Ascending aorta (tissue), 2 donors: ENCODE results near the gene NPNT. TPM values are rescaled to one million over a fixed set of nuclear protein-coding genes. Genes with fewer than 3 reads are reported as not detected.

Experiments
- DNase-seq, 2 donors: peaks; one replicate each; pipeline ENCODE4 v3.0.0-alpha.2; 2019; ENCODE audit warnings: low spot score in 2 of 2
- H3K27ac ChIP-seq, 2 donors: fragments of 200-600 bp; sonication (generic); one replicate each; pipeline ENCODE4 v1.5.1; 2016 to 2017; ENCODE audit warnings: mild to moderate bottlenecking in 1 of 2
- H3K27me3 ChIP-seq: fragments of 200-600 bp; sonication (generic); one replicate; pipeline ENCODE4 v1.5.1; 2017
- H3K36me3 ChIP-seq, 2 donors: fragments of 200-600 bp; sonication (generic); one replicate each; pipeline ENCODE4 v1.5.1; 2016
- H3K4me1 ChIP-seq, 2 donors: fragments of 200-600 bp; sonication (generic); one replicate each; pipeline ENCODE4 v1.5.1; 2016 to 2017; ENCODE audit warnings: mild to moderate bottlenecking in 1 of 2
- H3K4me3 ChIP-seq, 2 donors: fragments of 200-600 bp; sonication (generic); one replicate each; pipeline ENCODE4 v1.5.1; 2016 to 2017; ENCODE audit warnings: mild to moderate bottlenecking in 1 of 2
- H3K9me3 ChIP-seq, 2 donors: fragments of 200-600 bp; sonication (generic); one replicate each; pipeline ENCODE4 v1.5.1; 2016
- intact Hi-C: fragments of 100-400 bp; cut with DNase I; formaldehyde crosslinking; loops from one replicate; pipeline ENCODE4 v1.15.1; 2023
- total RNA-seq: library from RNA; depleted of rRNA; stranded (reverse); fragments of >200 nt; gene quantifications from one replicate; pipeline ENCODE4 v1.1.0, GENCODE V29; 2016
- TF ChIP-seq, protein P1 (sequence below), 3 experiments: fragments of 200-600 bp in 2 of 3; fragments of 450-650 bp in 1 of 3; sonication (generic) in 2 of 3; IDR thresholded peaks; one replicate each; pipeline ENCODE4 v1.5.1; 2016 to 2019; ENCODE audit warnings: antibody characterized with exemption in 3 of 3, mild to moderate bottlenecking in 1 of 3, moderate library complexity in 1 of 3

NPNT gene
- total RNA-seq, 1 donor from 2014 or later, result 43.1 TPM

DNA sequence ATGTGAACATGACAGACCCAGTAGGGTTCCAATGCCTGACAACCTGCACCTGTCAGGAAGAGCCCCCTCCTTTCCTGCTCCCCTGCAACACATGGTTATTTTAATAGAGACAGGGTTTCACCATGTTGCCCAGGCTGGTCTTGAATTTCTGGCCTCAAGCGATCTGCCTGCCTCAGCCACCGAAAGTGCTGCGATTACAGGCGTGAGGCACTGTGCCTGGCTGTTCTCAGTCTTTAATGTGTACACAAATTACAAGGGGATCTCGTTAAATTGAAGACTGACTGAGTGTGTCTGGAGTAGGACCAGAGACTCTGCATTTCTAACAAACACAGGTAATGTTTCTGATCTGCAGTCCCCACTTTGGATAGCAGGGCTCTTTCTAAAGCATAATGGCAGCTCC is 55.4 kb downstream of the NPNT start:
- intact Hi-C loops, result no loop called here
- Histone ChIP-seq H3K4me3 (no peak overlapping the region), H3K36me3 (peaks cover 3 to 23% of the 10 kb centered on the region in 2 donors), H3K27me3 (no peaks in the 10 kb centered on the region), H3K27ac (peak overlapping the region; percentile 36 to 52), H3K4me1 (peaks cover 0 to 13% of the 10 kb centered on the region in 2 donors), H3K9me3 (peaks cover 0 to 4% of the 10 kb centered on the region in 2 donors)
- no peak for DNase-seq
- TF ChIP-seq, protein P1, sequence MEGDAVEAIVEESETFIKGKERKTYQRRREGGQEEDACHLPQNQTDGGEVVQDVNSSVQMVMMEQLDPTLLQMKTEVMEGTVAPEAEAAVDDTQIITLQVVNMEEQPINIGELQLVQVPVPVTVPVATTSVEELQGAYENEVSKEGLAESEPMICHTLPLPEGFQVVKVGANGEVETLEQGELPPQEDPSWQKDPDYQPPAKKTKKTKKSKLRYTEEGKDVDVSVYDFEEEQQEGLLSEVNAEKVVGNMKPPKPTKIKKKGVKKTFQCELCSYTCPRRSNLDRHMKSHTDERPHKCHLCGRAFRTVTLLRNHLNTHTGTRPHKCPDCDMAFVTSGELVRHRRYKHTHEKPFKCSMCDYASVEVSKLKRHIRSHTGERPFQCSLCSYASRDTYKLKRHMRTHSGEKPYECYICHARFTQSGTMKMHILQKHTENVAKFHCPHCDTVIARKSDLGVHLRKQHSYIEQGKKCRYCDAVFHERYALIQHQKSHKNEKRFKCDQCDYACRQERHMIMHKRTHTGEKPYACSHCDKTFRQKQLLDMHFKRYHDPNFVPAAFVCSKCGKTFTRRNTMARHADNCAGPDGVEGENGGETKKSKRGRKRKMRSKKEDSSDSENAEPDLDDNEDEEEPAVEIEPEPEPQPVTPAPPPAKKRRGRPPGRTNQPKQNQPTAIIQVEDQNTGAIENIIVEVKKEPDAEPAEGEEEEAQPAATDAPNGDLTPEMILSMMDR (IDR thresholded peaks at IDR 0.05), result no peak

DNA sequence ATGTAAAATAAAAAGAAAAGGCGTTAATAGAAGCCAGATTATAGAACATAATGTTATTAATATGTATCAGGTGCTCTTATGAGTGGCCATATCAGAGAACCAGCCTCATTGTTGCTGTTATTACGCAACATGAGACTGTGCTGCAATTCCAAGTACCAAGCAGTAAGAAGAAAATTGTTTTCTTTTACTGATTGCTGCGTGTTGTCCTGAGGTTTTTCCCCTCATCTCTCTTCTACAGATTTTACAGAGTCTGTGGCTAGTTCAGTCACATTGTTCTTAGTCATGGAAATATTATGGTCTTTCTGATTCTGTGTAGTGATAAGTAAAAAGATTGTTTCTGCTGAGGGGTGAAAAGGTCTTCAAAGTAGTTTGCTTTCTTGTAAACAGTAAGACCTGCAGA is 55.9 kb downstream of the NPNT start:
- Histone ChIP-seq H3K36me3 (peaks cover 3 to 18% of the 10 kb centered on the region in 2 donors), H3K27ac (peak overlapping the region; percentile 36 to 52), H3K4me1 (peaks cover 0 to 15% of the 10 kb centered on the region in 2 donors), H3K4me3 (no peak overlapping the region), H3K9me3 (peaks cover 0 to 4% of the 10 kb centered on the region in 2 donors), H3K27me3 (no peaks in the 10 kb centered on the region)
- no peak for DNase-seq
- TF ChIP-seq, protein P1 (IDR thresholded peaks at IDR 0.05), result no peak
- intact Hi-C loops, result no loop called here

DNA sequence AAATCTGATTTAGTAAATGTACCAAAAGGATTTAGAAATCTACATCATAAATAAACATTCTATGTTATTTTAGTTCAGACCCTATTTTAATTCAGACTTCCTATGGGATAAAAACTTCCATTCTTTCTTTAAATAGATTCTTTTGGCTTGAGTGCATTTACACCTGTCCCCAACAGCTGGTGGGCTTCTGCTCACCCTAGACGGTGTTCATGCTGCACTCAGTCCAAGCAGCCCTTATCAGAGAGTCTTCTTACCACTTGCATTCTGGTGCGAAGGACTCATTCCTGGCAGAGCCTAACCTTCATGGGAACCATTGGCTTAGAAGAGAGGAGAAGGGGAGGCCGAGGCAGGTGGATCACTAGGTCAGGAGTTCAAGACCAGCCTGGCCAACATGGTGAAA is 57.3 kb downstream of the NPNT start:
- H3K27me3 ChIP-seq, result no peaks in the 10 kb centered on the region
- no peak overlapping the region for H3K4me3 ChIP-seq
- peaks cover 0 to 9% of the 10 kb centered on the region in 2 donors for H3K36me3 ChIP-seq
- intact Hi-C loops, result no loop called here
- no peak for DNase-seq
- H3K9me3 ChIP-seq, result no peaks in the 10 kb centered on the region
- TF ChIP-seq, protein P1 (IDR thresholded peaks at IDR 0.05), result no peak
- peak overlapping the region in 1 of 2 donors; percentile 44 for H3K27ac ChIP-seq
- H3K4me1 ChIP-seq, result peaks cover 0 to 20% of the 10 kb centered on the region in 2 donors

DNA sequence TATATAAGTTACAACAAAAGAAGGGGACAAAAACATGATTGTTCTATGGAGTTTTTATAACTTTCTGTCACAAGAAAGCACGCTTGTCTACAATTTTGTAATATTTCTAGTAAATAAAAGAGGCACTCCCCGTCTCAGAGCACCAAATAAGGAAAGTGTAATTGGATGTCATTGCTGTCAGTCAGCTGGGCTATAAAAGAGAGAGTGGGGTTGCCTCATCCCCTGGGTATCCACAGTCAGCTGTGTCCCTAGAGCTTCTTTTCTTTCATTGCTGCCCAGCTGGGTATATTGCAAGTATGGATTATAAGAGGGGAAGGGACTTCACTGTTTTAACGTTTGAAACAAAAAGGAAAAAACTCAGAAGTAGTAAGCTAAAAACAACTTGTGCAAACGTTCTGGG is 61.3 kb downstream of the NPNT start:
- Histone ChIP-seq H3K4me3 (no peak overlapping the region), H3K27me3 (no peaks in the 10 kb centered on the region), H3K27ac (peak overlapping the region; percentile 20 to 66), H3K4me1 (peaks cover 0 to 11% of the 10 kb centered on the region in 2 donors), H3K9me3 (no peaks in the 10 kb centered on the region), H3K36me3 (peaks cover 2 to 29% of the 10 kb centered on the region in 2 donors)
- TF ChIP-seq, protein P1 (IDR thresholded peaks at IDR 0.05), result no peak
- DNase-seq, result no peak
- intact Hi-C loops, result no loop called here

DNA sequence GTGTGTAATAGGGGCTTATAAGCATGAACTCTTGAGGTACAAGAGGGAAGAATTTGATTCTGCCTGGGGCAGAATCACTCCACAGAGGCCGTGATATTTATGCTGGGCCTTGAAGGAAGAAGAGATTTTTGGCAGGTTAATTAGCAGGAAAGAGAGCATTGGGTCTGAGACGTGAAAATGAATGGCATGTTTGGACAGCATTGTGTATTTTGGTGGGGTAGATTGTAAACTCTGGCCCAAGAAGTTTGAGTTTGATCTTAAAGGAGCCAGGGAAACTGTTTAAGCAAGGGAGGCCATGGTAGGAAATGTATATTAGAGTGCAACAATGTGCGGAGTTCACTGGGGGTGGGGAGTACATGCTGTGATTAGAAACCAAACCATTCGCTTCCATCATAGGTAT is 62.4 kb downstream of the NPNT start:
- Histone ChIP-seq H3K27me3 (no peaks in the 10 kb centered on the region), H3K9me3 (no peaks in the 10 kb centered on the region), H3K27ac (peak overlapping the region; percentile 20 to 66), H3K4me3 (no peak overlapping the region), H3K36me3 (peaks cover 4 to 35% of the 10 kb centered on the region in 2 donors), H3K4me1 (peaks cover 0 to 7% of the 10 kb centered on the region in 2 donors)
- no peak for DNase-seq
- intact Hi-C loops, result no loop called here
- TF ChIP-seq, protein P1 (IDR thresholded peaks at IDR 0.05), result no peak
